ENCODE data around the gene FGF12.

DNA sequence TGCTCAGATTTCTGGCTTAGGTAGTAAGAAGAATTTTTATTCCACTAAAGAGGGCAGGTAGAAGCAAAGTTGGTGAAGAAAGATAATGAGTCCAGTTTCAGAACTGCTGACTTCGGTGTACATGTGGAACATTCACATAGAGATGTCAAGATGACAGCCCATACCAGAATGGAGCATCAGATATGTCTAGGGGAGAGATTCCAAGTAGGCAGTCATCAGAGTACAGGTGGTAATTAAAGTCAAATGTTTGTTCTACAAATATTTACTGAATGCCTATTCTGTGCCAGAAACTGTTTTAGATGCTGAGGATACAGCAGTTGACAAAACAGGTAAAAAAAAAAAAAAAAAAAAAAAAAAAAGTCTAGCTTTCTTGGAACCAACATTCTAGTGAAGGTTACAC lies 81.9 kb downstream of the FGF12 start:
- no peak for TF ChIP-seq CTCF (IDR thresholded peaks at IDR 0.05 in 2 of 3, conservative IDR thresholded peaks at IDR 0.05 in 1 of 3; ENCODE audit: borderline replicate concordance in 1 of 3, insufficient read depth in 1 of 3, low read depth in 2 of 3, low read length in 2 of 3)
- TF ChIP-seq POLR2A (IDR thresholded peaks at IDR 0.05; ENCODE audit: borderline replicate concordance, extremely low read depth, insufficient read depth, insufficient read length): no peak
- TF ChIP-seq, protein P1, sequence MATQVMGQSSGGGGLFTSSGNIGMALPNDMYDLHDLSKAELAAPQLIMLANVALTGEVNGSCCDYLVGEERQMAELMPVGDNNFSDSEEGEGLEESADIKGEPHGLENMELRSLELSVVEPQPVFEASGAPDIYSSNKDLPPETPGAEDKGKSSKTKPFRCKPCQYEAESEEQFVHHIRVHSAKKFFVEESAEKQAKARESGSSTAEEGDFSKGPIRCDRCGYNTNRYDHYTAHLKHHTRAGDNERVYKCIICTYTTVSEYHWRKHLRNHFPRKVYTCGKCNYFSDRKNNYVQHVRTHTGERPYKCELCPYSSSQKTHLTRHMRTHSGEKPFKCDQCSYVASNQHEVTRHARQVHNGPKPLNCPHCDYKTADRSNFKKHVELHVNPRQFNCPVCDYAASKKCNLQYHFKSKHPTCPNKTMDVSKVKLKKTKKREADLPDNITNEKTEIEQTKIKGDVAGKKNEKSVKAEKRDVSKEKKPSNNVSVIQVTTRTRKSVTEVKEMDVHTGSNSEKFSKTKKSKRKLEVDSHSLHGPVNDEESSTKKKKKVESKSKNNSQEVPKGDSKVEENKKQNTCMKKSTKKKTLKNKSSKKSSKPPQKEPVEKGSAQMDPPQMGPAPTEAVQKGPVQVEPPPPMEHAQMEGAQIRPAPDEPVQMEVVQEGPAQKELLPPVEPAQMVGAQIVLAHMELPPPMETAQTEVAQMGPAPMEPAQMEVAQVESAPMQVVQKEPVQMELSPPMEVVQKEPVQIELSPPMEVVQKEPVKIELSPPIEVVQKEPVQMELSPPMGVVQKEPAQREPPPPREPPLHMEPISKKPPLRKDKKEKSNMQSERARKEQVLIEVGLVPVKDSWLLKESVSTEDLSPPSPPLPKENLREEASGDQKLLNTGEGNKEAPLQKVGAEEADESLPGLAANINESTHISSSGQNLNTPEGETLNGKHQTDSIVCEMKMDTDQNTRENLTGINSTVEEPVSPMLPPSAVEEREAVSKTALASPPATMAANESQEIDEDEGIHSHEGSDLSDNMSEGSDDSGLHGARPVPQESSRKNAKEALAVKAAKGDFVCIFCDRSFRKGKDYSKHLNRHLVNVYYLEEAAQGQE (IDR thresholded peaks at IDR 0.05; ENCODE audit: low read depth): no peak
- TF ChIP-seq EZH2phosphoT487 (IDR thresholded peaks at IDR 0.05; ENCODE audit: borderline replicate concordance): no peak
- no peak for TF ChIP-seq POLR2AphosphoS5 (IDR thresholded peaks at IDR 0.05; ENCODE audit: low read depth, low read length)
- no peak for TF ChIP-seq SP1 (IDR thresholded peaks at IDR 0.05; ENCODE audit: low read depth)
- TF ChIP-seq TCF7L2 (IDR thresholded peaks at IDR 0.05; ENCODE audit: borderline replicate concordance, extremely low read depth, insufficient read depth, insufficient read length): no peak
- TF ChIP-seq ZNF274 (IDR thresholded peaks at IDR 0.05; ENCODE audit: low read depth, low read length): no peak
- TF ChIP-seq CEBPB (IDR thresholded peaks at IDR 0.05; ENCODE audit: low read depth): no peak
- TF ChIP-seq ZFX (IDR thresholded peaks at IDR 0.05): no peak
- no peak for TF ChIP-seq SIN3A (IDR thresholded peaks at IDR 0.05; ENCODE audit: low read depth)
- TF ChIP-seq EZH2 (IDR thresholded peaks at IDR 0.05): no peak
